SK-N-SH treated with all-trans-retinoic acid at 6 μM for 48 hours (cell line): Measurements from ENCODE around the gene VASN.

Experiments
- CREB5 ChIP-seq: fragments of 250-450 bp; sonication (Bioruptor Pico); IDR thresholded peaks from 2 replicates; pipeline ENCODE4 v1.5.1; 2020; ENCODE audit warnings: low read depth, mild to moderate bottlenecking, moderate library complexity
- OSR1 ChIP-seq: fragments of 250-450 bp; sonication (Bioruptor Pico); IDR thresholded peaks from 2 replicates; pipeline ENCODE4 v1.8.0; 2022; ENCODE audit warnings: moderate library complexity, mild to moderate bottlenecking, inconsistent platforms
- ZC3H10 ChIP-seq: fragments of 250-450 bp; sonication (Bioruptor Pico); IDR thresholded peaks from 2 replicates; pipeline ENCODE4 v1.5.1; 2021; ENCODE audit warnings: mild to moderate bottlenecking, moderate library complexity

GRCh38 chr16:4365615-4366014 lies 6.0 kb upstream of the VASN start:
- no peak for TF ChIP-seq OSR1
- no peak for TF ChIP-seq ZC3H10 (CRISPR knock-in tag)
- no peak for TF ChIP-seq CREB5 (CRISPR knock-in tag)
